GM21367 (cell line): ENCODE data around the gene SPECC1.
"Not testable (repeated sequence)": the region's sequence is repeated elsewhere in the genome, so short reads cannot be mapped to it uniquely, and the experiment has no call there.

Source experiments
- ATAC-seq: cut with Tn5 transposase; IDR thresholded peaks from one replicate; pipeline ENCODE4 v1.9.1; 2021; ENCODE audit not compliant: unreplicated experiment

SPECC1 gene

DNA sequence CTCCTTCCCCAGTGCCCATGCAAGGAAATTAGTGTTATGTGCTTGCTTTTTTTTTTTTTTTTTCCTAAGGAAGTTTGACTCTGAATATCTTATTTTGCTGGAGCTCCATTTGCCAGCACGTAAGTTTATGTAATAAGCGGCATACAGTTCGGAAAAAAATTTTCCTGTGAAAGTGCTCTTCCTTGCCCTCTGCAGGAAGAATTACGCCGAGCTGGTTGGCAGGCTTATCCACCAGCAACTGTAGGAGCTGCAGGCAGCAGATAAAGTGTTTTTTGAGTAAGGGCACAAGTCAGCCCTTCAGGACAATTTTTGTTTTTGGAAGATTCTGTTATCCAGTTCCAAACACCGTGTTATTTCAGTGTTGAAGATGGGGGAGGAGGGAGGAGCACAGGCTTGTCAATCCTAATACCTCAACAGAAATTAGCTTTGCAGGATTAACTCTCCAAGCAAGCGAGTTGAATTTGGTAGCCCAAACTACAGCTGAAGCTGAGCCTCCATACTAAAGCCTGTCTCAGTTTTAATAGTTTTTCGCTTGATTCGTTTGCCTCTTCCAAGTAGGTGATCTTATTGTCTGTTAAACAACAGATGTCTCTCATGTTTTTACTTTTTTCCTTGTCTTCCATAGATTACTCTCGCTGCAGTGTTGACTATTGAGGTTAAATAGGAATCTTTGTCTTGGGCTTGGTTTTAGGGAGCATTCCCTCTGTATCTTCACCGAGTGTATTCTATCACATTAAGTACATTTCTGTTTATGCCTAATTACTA, 1.1 kb downstream of the SPECC1 start:
- ATAC-seq = no peak

DNA sequence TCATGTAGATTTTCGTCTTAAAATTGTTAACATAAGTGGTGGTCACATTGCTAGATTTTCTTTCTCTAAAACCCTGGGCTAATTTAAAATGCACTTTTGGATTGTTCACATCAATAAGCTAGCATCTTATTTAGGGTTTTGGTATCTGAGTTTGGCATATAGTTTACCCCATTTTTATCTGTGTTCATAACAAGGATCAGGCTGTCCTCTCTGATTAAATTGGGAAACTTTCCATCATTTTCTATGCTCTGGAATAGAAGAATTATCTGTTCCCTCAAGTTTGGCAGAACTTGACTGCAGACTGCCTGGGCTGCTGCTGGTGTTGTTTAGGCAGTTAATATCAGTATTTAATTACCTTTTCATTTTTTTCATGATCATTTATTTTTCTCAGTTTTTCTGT, 1.8 kb downstream of the SPECC1 start:
- no peak for ATAC-seq

- no peak for ATAC-seq
These were observed 2.9 kb downstream of the SPECC1 start for GRCh38 chr17:20012017-20012536.

DNA sequence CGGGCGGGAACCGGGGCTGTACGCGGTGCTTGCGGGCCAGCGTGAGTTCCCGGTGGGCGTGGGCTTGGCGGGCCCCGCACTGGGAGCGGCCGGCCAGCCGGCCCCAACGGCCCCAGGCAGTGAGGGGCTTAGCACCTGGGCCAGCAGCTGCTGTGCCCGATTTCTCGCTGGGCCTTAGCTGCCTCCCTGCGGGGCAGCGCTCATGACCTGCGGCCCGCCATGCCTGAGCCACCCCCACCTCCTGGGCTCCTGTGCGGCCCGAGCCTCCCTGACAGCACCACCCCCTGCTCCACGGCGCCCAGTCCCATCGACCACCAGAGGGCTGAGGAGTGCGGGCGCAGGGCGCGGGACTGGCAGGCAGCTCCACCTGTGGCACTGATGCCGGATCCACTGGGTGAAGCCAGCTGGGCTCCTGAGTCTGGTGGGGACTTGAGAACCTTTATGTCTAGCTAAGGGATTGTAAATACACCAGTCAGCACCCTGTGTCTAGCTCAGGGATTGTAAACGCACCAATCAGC, 7.4 kb downstream of the SPECC1 start:
- not testable (repeated sequence) for ATAC-seq

DNA sequence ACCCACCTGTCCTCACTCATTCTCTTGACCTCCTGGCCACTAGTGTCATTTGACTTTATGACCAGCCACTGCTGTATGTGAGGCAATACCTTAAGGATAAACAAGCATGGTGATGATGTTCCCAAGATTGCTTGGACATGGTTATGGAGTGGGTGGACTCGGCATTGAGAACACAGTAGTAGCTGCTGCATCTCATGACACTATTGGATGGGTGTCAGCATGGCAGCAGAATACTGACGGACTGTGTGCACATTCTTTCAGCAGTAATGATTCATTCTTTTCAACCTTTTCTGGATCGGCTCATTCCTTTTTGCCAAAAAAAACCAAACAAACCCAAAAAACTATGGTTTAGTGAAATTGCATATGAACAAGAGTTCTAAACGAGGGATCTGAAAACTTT, 13.5 kb downstream of the SPECC1 start:
- no peak for ATAC-seq

DNA sequence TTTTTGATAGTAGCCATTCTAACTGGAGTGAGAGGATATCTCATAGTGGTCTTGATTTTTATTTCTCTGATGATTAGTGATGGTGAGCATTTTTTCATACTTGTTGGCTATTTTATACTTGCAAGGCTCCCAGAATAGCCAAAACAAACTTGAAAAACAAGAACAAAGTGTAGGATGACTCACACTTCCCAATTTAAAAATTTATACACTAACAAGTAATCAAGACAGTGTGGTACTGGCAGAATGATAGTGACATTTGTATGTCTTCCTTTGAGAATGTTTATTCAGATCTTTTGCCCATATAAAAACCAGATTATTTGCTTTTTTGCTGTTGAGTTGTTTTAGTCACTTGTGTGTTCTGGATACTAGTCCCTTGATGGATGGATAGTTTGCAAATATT, 17.8 kb downstream of the SPECC1 start:
- ATAC-seq = no peak

DNA sequence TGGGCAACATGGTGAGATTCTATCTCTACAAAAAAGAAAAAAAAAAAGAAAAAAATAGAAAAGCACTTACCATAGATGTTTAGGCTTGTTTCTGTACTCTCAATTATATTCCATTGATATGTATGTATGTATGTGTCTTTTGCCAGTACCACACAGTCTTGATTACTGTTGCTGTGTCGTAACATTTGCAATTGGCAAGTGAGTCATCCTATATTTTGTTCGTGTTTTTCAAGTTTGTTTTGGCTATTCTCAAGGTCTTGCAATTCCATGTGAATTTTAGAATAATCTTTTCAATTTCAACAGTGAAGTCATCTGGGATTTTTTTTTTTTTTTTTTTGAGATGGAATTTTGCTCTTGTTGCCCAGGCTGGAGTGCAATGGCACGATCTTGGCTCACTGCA, 19.3 kb downstream of the SPECC1 start:
- no peak for ATAC-seq

GRCh38 chr17:20032636-20033035, 23.5 kb downstream of the SPECC1 start:
- ATAC-seq = no peak

- no peak for ATAC-seq
These were observed 24.3 kb downstream of the SPECC1 start for GRCh38 chr17:20033415-20033814.

GRCh38 chr17:20035501-20035900, 26.3 kb downstream of the SPECC1 start:
- ATAC-seq = no peak

DNA sequence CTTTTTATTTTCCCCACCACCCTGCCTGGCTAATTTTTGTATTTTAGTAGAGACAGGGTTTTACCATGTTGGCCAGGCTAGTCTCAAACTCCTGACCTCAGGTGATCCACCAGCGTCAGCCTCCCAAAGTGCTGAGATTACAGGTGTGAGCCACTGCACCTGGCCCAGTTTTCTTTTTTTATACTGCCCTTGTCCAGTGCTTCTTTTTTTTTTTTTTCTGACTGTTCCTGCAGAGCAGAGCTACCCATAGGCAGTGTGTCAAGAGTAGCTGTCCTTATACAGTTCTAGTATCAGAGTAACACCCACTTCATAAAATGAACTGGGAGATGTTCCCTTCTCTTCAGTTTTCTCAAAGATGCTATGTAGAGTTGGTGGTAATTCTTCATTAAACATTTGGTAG, 28.1 kb downstream of the SPECC1 start:
- ATAC-seq = not testable (repeated sequence)

DNA sequence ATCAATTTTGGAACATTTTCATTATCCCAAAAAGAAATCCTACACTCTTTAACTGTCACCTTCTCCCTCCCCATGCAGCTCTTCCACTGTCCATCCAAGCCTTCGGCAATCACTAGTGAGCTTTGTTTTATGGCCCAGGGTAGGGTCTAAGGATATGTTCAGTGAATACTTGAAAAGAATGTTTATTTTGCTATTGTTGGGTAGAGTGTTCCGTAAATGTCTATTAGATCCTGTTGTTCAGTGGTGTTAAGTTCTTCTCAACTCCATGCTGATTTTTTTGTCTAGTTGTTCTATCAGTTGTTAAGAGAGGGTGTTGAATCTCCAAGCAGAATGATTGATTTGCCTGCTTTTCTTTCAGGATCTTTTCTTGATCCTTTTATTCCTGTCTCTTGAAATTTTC, 29.9 kb downstream of the SPECC1 start:
- no peak for ATAC-seq

DNA sequence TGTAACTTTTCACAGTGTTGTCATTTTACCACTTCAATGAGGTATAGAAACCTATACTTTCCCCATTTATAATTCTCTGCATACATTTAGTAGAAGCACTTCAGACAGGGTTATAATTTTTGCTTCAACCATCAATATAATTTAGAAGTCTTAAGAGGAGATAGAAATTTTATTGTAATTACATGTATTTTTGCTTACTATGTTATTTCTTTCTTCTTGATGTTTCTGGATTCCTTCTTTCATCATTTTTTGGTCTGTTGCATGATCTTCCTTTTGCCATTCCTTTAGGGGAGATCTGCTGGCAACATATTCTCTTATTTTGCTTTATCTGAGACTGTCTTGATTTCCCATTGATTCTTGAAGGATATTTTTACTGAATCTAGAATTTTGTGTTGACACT, 31.1 kb downstream of the SPECC1 start:
- no peak for ATAC-seq

DNA sequence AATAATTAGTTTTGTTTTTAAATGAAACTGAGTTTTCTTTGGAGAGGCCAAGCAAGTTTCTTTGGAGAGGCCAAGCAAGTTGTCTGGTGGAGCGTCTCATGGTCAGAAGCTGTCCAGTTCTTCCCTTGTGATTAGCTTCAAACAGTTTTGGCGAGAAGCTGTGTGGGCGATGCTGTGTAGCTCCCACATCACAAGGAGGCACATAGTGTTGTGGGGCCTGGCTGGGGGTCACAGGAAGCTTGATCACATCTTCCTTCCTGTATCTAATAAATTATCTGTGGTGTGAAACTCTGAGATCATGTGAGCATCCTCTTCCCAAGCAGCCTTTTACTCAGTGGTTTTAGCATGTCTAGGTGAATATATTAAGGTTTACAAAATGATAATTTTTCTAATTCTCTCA, 33.9 kb downstream of the SPECC1 start:
- no peak for ATAC-seq

GRCh38 chr17:20045476-20045875, 36.3 kb downstream of the SPECC1 start:
- ATAC-seq = no peak

GRCh38 chr17:20046629-20047028, 37.5 kb downstream of the SPECC1 start:
- no peak for ATAC-seq

GRCh38 chr17:20051624-20052023, 42.5 kb downstream of the SPECC1 start:
- no peak for ATAC-seq

GRCh38 chr17:20053361-20053964, 44.3 kb downstream of the SPECC1 start:
- ATAC-seq = no peak

DNA sequence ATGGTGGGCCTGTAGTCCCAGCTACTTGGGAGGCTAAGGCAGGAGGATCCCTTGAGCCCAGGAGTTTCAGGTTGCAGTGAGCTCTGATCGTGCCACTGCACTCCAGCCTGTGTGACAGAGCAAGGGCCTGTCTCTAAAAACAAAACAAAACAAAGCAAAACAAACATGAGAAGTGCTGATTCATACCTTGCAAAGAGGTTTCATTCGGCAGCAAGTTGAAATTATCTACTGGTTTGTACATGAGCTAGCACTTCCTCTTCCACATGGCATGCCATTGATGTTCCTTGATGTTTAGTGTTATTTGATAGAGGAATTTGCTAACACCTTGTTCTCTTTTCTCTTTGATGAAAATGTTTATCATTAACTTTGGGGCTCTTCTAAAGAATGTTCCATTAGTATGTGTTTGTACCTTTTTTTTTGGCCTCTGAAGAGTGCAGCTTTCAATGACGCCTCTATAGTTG, 50.6 kb downstream of the SPECC1 start:
- ATAC-seq = no peak

GRCh38 chr17:20063665-20064648, 54.8 kb downstream of the SPECC1 start:
- peak; percentile 56 for ATAC-seq

DNA sequence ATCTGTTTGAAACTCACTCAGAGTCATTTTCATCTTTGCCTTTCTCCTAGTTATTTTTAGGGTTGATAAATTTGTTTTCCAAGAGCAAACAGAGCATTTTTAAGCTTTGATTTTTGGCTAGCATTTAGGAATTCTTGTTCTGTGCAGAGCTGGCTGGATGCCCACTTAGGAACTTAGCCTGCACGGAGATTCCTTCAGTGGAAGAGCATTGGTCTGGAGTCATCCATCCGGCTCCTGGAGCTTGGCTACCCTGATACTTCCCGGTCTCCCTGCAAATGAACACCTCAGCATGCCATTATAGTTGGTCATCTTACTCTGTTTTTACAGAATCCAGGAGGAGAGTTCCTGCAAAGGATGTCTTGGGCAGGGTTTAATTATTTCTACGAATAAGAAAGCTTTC, 57.1 kb downstream of the SPECC1 start:
- ATAC-seq = no peak
